Left ventricle myocardium inferior (tissue), 1 donor: ENCODE data around the gene NEO1. TPM values are rescaled to one million over a fixed set of nuclear protein-coding genes. Genes with fewer than 3 reads are reported as not detected.

Source experiments
- DNase-seq: peaks from one replicate; pipeline ENCODE4 v3.0.0-alpha.2; 2020
- H3K27ac ChIP-seq: fragments of 200-600 bp; replicated peaks from 2 replicates; pipeline ENCODE4 v1.8.0; 2021
- H3K27me3 ChIP-seq: fragments of 200-600 bp; 2 replicates; pipeline ENCODE4 v1.8.0; 2021; ENCODE audit warnings: low read depth
- H3K36me3 ChIP-seq: fragments of 200-600 bp; 2 replicates; pipeline ENCODE4 v1.8.0; 2021
- H3K4me1 ChIP-seq: fragments of 200-600 bp; 2 replicates; pipeline ENCODE4 v1.8.0; 2021
- H3K4me3 ChIP-seq: fragments of 200-600 bp; 2 replicates; pipeline ENCODE4 v1.8.0; 2021; ENCODE audit warnings: mild to moderate bottlenecking, moderate library complexity
- H3K9me3 ChIP-seq: fragments of 200-600 bp; replicated peaks from 2 replicates; pipeline ENCODE4 v1.8.0; 2021
- intact Hi-C: fragments of 100-400 bp; cut with micrococcal nuclease; formaldehyde crosslinking; loops from one replicate; pipeline ENCODE4 v1.11.0; 2022
- total RNA-seq: library from RNA; stranded (reverse); fragmentation: NEBNext Ultra II Directional; extraction: Animal tissue kit (Norgen Biotek cat#: 25700); gene quantifications from one replicate; pipeline ENCODE4 v1.2.1, GENCODE V29; 2021
- TF ChIP-seq, protein P1 (sequence below): fragments of 200-600 bp; IDR thresholded peaks from 2 replicates; pipeline ENCODE4 v1.8.0; 2021; ENCODE audit warnings: antibody characterized with exemption, mild to moderate bottlenecking, borderline replicate concordance
- donor health status: DM: no; HTN: yes; CAD: no; lungs with severe emphysema.

The NEO1 gene
- total RNA-seq, 1 donor from 2014 or later: 9.0 TPM

DNA sequence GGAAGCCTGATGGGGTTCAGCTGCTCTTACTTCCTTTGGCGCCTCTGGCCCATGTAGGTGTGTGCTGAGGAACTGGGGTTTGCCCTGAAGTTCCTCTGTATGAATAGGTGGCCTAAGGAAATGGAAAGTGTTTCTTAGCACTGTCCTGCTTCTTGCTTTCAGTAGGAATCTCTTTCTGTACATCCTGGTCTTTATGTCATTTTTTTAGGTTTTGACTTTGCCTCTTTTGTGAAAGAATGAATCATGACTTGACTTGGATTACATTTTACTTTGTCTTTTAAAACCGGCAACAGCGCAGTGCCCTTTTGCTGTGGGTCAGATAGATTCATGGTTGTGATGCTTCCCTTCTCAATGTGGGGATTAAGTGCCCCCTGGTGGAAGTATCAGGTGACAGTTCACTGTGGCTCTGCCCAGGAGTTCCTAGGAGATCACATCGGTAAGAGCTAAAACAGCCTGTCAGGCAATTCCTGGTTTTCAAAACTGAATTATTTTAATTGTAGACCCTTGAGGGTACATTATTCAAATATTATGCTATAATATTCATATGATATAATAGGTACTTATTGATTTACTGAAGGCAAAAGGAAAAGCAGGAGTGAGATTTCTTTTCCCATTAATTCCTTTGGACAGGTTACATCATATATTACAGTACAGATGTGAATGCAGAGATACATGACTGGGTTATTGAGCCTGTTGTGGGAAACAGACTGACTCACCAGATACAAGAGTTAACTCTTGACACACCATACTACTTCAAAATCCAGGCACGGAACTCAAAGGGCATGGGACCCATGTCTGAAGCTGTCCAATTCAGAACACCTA lies 221.1 kb downstream of the NEO1 start:
- H3K4me3 ChIP-seq: no peak overlapping the region
- TF ChIP-seq, protein P1, sequence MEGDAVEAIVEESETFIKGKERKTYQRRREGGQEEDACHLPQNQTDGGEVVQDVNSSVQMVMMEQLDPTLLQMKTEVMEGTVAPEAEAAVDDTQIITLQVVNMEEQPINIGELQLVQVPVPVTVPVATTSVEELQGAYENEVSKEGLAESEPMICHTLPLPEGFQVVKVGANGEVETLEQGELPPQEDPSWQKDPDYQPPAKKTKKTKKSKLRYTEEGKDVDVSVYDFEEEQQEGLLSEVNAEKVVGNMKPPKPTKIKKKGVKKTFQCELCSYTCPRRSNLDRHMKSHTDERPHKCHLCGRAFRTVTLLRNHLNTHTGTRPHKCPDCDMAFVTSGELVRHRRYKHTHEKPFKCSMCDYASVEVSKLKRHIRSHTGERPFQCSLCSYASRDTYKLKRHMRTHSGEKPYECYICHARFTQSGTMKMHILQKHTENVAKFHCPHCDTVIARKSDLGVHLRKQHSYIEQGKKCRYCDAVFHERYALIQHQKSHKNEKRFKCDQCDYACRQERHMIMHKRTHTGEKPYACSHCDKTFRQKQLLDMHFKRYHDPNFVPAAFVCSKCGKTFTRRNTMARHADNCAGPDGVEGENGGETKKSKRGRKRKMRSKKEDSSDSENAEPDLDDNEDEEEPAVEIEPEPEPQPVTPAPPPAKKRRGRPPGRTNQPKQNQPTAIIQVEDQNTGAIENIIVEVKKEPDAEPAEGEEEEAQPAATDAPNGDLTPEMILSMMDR: peak; percentile 87

DNA sequence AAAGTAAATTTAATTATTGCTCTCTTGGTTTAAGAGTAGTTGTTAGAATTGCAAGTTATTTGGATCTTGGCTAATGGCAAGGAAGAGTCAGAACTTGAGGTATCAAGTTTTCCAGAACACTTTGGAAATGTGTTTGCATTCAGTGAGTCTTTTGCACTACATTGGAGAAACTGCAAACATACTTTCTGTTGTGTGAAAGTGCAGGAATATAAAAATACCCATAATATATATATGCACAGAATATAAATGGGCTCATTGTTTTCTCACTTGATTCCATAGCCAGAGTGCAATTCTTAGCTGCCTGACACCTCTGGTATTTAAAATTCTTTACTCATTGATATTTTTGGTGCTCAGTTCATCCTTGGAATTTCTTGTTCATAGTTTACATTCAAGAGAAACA lies 223.6 kb downstream of the NEO1 start:
- Histone ChIP-seq H3K4me3 (no peak overlapping the region), H3K36me3 (peaks cover 9% of the 10 kb centered on the region), H3K4me1 (peaks cover 4% of the 10 kb centered on the region), H3K27me3 (no peaks in the 10 kb centered on the region), H3K27ac (no peak overlapping the region), H3K9me3 (no peaks in the 10 kb centered on the region)
- intact Hi-C loops: no loop called here
- no peak for DNase-seq
- TF ChIP-seq, protein P1: no peak

More for the DNA sequence above, 221.1 kb downstream of the NEO1 start:
- H3K9me3 ChIP-seq: no peaks in the 10 kb centered on the region
- no peak overlapping the region for H3K27ac ChIP-seq
- DNase-seq: no peak
- intact Hi-C loops: no loop called here
- H3K4me1 ChIP-seq: peaks cover 6% of the 10 kb centered on the region
- H3K27me3 ChIP-seq: no peaks in the 10 kb centered on the region
- H3K36me3 ChIP-seq: peaks cover 13% of the 10 kb centered on the region

DNA sequence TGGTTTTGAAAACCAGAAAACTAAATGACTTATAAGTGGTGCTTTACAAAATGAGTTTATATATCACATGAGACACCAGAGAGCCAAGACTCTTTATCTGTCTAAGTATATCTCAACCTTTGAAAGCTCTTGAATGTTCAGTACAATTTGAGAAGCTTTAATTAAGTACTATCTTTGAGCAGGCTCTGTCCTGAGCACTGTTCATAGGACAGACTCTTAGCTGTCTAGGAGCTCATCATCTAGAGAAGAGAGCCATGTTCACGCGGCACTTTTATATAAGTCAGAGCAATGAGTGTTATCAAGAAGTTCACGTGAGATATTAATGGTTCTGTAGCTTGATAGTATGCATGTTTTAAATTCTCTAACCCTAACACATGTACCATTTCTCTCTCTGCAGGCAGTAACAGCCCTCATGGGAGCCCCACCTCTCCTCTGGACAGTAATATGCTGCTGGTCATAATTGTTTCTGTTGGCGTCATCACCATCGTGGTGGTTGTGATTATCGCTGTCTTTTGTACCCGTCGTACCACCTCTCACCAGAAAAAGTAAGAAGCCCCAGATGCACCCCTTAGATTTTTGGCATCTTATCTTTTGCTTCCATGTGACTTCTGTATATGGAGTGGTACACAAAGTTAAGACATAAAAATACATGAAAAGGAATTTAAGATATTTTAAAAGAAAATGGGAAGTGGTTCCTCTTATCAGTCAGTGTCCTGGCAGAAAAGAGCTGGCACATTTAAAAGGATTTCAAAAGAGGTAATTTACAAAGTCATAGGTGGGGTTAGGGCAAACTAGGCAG lies 230.5 kb downstream of the NEO1 start:
- Histone ChIP-seq H3K4me3 (no peak overlapping the region), H3K27me3 (no peaks in the 10 kb centered on the region), H3K4me1 (peaks cover 25% of the 10 kb centered on the region), H3K9me3 (no peaks in the 10 kb centered on the region), H3K36me3 (peaks cover 18% of the 10 kb centered on the region), H3K27ac (peak overlapping the region; percentile 59)
- DNase-seq: no peak
- intact Hi-C loops: no loop called here
- TF ChIP-seq, protein P1: no peak

DNA sequence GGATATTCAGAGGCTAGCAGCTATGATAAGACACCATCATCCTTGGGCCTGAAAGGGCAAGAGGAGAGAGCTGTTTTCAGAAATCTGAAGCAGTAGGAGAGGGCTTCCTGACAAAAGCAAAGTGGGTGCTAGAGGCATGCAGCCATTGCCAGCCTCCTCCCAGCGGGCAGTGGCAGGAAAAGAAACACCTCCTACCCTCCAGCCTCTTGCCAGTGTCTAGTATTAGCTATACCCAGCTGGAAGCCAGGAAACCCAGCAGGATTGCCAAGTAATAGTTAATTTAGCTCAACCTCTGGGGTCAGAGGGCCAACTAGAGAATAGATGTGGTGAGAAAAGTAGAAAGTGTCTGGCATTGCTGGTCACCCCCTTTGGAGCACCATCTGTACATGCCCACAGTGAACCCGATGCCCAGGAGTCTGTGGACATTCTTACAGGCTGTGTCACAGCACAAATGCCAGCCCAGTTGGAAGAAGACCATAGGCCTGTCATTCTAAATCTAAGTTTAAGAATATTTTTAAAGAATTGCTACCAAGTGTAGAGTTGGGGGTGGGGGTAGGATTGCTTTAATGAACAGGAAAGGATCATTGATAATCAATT lies 231.2 kb downstream of the NEO1 start:
- H3K4me3 ChIP-seq: no peak overlapping the region
- TF ChIP-seq, protein P1: no peak
- intact Hi-C loops: no loop called here
- peaks cover 23% of the 10 kb centered on the region for H3K36me3 ChIP-seq
- no peak for DNase-seq
- no peaks in the 10 kb centered on the region for H3K27me3 ChIP-seq
- no peaks in the 10 kb centered on the region for H3K9me3 ChIP-seq
- H3K4me1 ChIP-seq: peaks cover 25% of the 10 kb centered on the region
- H3K27ac ChIP-seq: peak overlapping the region; percentile 59

DNA sequence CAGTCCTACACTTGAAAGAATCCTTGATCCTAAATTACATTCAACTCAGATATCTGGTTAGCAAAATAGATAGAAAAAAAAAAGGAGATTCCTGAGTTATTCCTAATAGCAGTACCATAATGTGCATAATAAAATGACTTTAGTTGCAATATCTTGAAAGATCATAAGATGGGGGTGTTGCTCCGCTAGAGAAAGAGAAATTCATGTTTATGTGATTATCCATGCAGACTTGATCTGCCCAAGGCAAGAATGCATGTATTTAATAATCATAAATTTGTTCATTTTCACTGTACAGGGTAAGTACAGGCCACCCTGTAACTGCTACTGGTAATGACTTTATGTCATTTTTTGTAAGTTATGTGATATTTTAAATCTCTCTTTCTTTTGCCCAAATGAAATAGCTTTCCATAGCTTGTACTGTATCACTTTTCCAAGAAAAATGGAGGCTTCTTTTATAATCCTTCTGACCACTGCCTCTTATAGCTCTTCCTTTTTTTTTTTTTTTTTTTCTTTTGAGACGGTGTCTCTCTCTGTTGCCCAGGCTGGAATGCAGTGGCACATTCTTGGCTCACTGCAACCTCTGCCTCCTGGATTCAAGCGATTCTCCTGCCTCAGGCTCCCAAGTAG lies 231.9 kb downstream of the NEO1 start:
- peaks cover 30% of the 10 kb centered on the region for H3K36me3 ChIP-seq
- H3K27ac ChIP-seq: no peak overlapping the region
- no peak overlapping the region for H3K4me3 ChIP-seq
- no peaks in the 10 kb centered on the region for H3K9me3 ChIP-seq
- intact Hi-C loops: no loop called here
- H3K27me3 ChIP-seq: no peaks in the 10 kb centered on the region
- no peak for DNase-seq
- TF ChIP-seq, protein P1: no peak
- peaks cover 25% of the 10 kb centered on the region for H3K4me1 ChIP-seq
